H9 (cell line): Measurements from ENCODE around the gene BNIP1. TPM values are rescaled to one million over a fixed set of nuclear protein-coding genes. Genes with fewer than 3 reads are reported as not detected.

Experiments
- DNase-seq: peaks from one replicate; pipeline ENCODE4 v3.0.0-alpha.2; 2017
- H2AFZ ChIP-seq: one replicate; pipeline ENCODE4 v1.6.1; 2013; ENCODE audit warnings: mild to moderate bottlenecking, low read length, control low read depth, moderate library complexity
- H2AK5ac ChIP-seq: 2 replicates; pipeline ENCODE4 v1.6.1; 2013; ENCODE audit warnings: low read length, control low read depth, mixed read lengths; ENCODE audit not compliant: insufficient read length
- H2BK120ac ChIP-seq: one replicate; pipeline ENCODE4 v1.6.1; 2013; ENCODE audit warnings: low read depth, mild to moderate bottlenecking, low read length, control low read depth, inconsistent platforms; ENCODE audit not compliant: poor library complexity, severe bottlenecking
- H2BK12ac ChIP-seq: 2 replicates; pipeline ENCODE4 v1.6.1; 2013; ENCODE audit warnings: low read length, control low read depth, mixed read lengths, low read depth; ENCODE audit not compliant: insufficient read length
- H2BK15ac ChIP-seq: 2 replicates; pipeline ENCODE4 v1.6.1; 2013; ENCODE audit warnings: low read depth, low read length, control low read depth
- H2BK20ac ChIP-seq: one replicate; pipeline ENCODE4 v1.6.1; 2013; ENCODE audit warnings: low read depth, mild to moderate bottlenecking, low read length, control low read depth, inconsistent platforms; ENCODE audit not compliant: poor library complexity, severe bottlenecking
- H2BK5ac ChIP-seq: 2 replicates; pipeline ENCODE4 v1.6.1; 2013; ENCODE audit warnings: low read length, control low read depth, mixed read lengths; ENCODE audit not compliant: insufficient read length
- H3K14ac ChIP-seq: 2 replicates; pipeline ENCODE4 v1.6.1; 2013; ENCODE audit warnings: low read length, control low read depth; ENCODE audit not compliant: insufficient read depth
- H3K18ac ChIP-seq: 2 replicates; pipeline ENCODE4 v1.6.1; 2013; ENCODE audit warnings: low read depth, mild to moderate bottlenecking, mixed read lengths, low read length, control low read depth; ENCODE audit not compliant: insufficient read length
- H3K23ac ChIP-seq: 2 replicates; pipeline ENCODE4 v1.6.1; 2013; ENCODE audit warnings: low read length, control low read depth, mixed read lengths, low read depth; ENCODE audit not compliant: insufficient read length
- H3K23me2 ChIP-seq: 2 replicates; pipeline ENCODE4 v1.6.1; 2013; ENCODE audit warnings: low read depth, mild to moderate bottlenecking, mixed read lengths, low read length, control low read depth; ENCODE audit not compliant: insufficient read length, poor library complexity, severe bottlenecking
- H3K27ac ChIP-seq: 2 replicates; pipeline ENCODE4 v1.5.1; 2013; ENCODE audit warnings: low read length, control low read depth, mixed read lengths, low read depth; ENCODE audit not compliant: insufficient read length
- H3K27me3 ChIP-seq: 2 replicates; pipeline ENCODE4 v1.6.1; 2013; ENCODE audit warnings: low read length, control low read depth, inconsistent platforms; ENCODE audit not compliant: insufficient read depth
- H3K4ac ChIP-seq: 2 replicates; pipeline ENCODE4 v1.6.1; 2013; ENCODE audit warnings: low read depth, mild to moderate bottlenecking, control low read depth, inconsistent platforms, low read length, moderate library complexity
- H3K4me1 ChIP-seq: 2 replicates; pipeline ENCODE4 v1.6.1; 2013; ENCODE audit warnings: low read length, control low read depth, inconsistent platforms; ENCODE audit not compliant: insufficient read depth
- H3K4me2 ChIP-seq: 2 replicates; pipeline ENCODE4 v1.6.1; 2013; ENCODE audit warnings: low read length, control low read depth, mixed read lengths; ENCODE audit not compliant: insufficient read length, insufficient read depth
- H3K56ac ChIP-seq: 2 replicates; pipeline ENCODE4 v1.6.1; 2013; ENCODE audit warnings: low read depth, mild to moderate bottlenecking, mixed read lengths, low read length, control low read depth; ENCODE audit not compliant: insufficient read length
- H3K79me1 ChIP-seq: 2 replicates; pipeline ENCODE4 v1.6.1; 2013; ENCODE audit warnings: low read depth, mild to moderate bottlenecking, moderate library complexity, low read length, control low read depth, inconsistent platforms; ENCODE audit not compliant: insufficient read depth, poor library complexity, severe bottlenecking
- H3K79me2 ChIP-seq: 2 replicates; pipeline ENCODE4 v1.6.1; 2013; ENCODE audit warnings: low read length, control low read depth, inconsistent platforms; ENCODE audit not compliant: insufficient read depth
- H3K9ac ChIP-seq: 2 replicates; pipeline ENCODE4 v1.6.1; 2013; ENCODE audit warnings: low read length, control low read depth, mixed read lengths; ENCODE audit not compliant: insufficient read length; ENCODE audit errors: extremely low read depth
- H3K9me3 ChIP-seq: one replicate; pipeline ENCODE4 v1.6.1; 2013; ENCODE audit warnings: low read depth, low read length, inconsistent platforms; ENCODE audit not compliant: control insufficient read depth
- H3T11ph ChIP-seq: one replicate; pipeline ENCODE4 v1.6.1; 2013; ENCODE audit warnings: mild to moderate bottlenecking, low read length, control low read depth, inconsistent platforms
- H4K20me1 ChIP-seq: one replicate; pipeline ENCODE4 v1.6.1; 2013; ENCODE audit not compliant: control insufficient read depth, insufficient read length, insufficient read depth
- H4K5ac ChIP-seq: 2 replicates; pipeline ENCODE4 v1.6.1; 2013; ENCODE audit warnings: low read depth, mild to moderate bottlenecking, mixed read lengths, low read length, control low read depth; ENCODE audit not compliant: insufficient read length
- H4K8ac ChIP-seq: replicated peaks from 2 replicates; pipeline ENCODE4 v1.6.1; 2013; ENCODE audit warnings: low read length, control low read depth, mixed read lengths, low read depth; ENCODE audit not compliant: insufficient read length
- H4K91ac ChIP-seq: 2 replicates; pipeline ENCODE4 v1.6.1; 2013; ENCODE audit warnings: low read depth, mild to moderate bottlenecking, moderate library complexity, mixed read lengths, low read length, control low read depth; ENCODE audit not compliant: insufficient read length
- H3K27ac Mint-ChIP-seq, 3 experiments: 2 replicates in 2 of 3; 3 replicates in 1 of 3; pipeline ENCODE4 v1.8.0; 2020 to 2021; ENCODE audit warnings: mixed read lengths in 3 of 3, mild to moderate bottlenecking in 1 of 3, moderate library complexity in 1 of 3
- H3K27me3 Mint-ChIP-seq: 2 replicates; pipeline ENCODE4 v1.8.0; 2021; ENCODE audit warnings: low read depth, mild to moderate bottlenecking, moderate library complexity, mixed read lengths
- H3K36me3 Mint-ChIP-seq, 3 experiments: 2 replicates in 2 of 3; 3 replicates in 1 of 3; pipeline ENCODE4 v1.8.0; 2020 to 2021; ENCODE audit warnings: low read depth in 3 of 3, mixed read lengths in 3 of 3; ENCODE audit not compliant: insufficient read depth in 1 of 3
- H3K4me1 Mint-ChIP-seq, 2 experiments: 2 replicates each; pipeline ENCODE4 v1.8.0; 2020; ENCODE audit warnings: mixed read lengths in 2 of 2
- H3K4me3 Mint-ChIP-seq, 2 experiments: 2 replicates in 1 of 2; 3 replicates in 1 of 2; pipeline ENCODE4 v1.8.0; 2020 to 2021; ENCODE audit warnings: mild to moderate bottlenecking in 2 of 2, mixed read lengths in 2 of 2, moderate library complexity in 1 of 2
- H3K9me3 Mint-ChIP-seq, 2 experiments: 2 replicates in 1 of 2; 3 replicates in 1 of 2; pipeline ENCODE4 v1.8.0; 2020; ENCODE audit warnings: mild to moderate bottlenecking in 2 of 2, mixed read lengths in 2 of 2, moderate library complexity in 1 of 2
- CTCF ChIP-seq: fragments of 200-600 bp; sonication (generic); conservative IDR thresholded peaks from 3 replicates; pipeline ENCODE4 v1.8.0; 2021; ENCODE audit warnings: antibody characterized with exemption, mild to moderate bottlenecking
- WGBS: extraction: QIAGEN DNeasy Blood & Tissue Kit; methylation state at CpG from one replicate; pipeline ENCODE4 v1.1.7; 2013; ENCODE audit warnings: missing lambda C conversion rate, low lambda C conversion rate, mixed read lengths; ENCODE audit not compliant: insufficient read length; ENCODE audit errors: extremely low coverage; 5-methylcytosine and 5-hydroxymethylcytosine counted together
- total RNA-seq: library from RNA; stranded (reverse); gene quantifications from 2 replicates; pipeline ENCODE4 v1.2.1, GENCODE V29; 2021

The BNIP1 gene
- total RNA-seq, 1 experiment from 2014 or later = 8.8 TPM

GRCh38 chr5:173119719-173120118 lies 24.6 kb upstream of the BNIP1 start:
- no peak overlapping the region for H3K27ac ChIP-seq
- no peaks in the 10 kb centered on the region for H4K20me1 ChIP-seq
- no peak overlapping the region for H3T11ph ChIP-seq
- H2AFZ ChIP-seq = no peak overlapping the region
- no peak overlapping the region for H3K14ac ChIP-seq
- H4K91ac ChIP-seq = no peak overlapping the region
- TF ChIP-seq CTCF = no peak
- Mint-ChIP-seq H3K36me3 (no peaks in the 10 kb centered on the region), H3K27ac (no peak overlapping the region), H3K9me3 (peaks cover 2 to 6% of the 10 kb centered on the region in 2 experiments; a peak in 3 of 5 replicates), H3K27me3 (no peaks in the 10 kb centered on the region), H3K4me1 (peaks cover 0 to under 1% of the 10 kb centered on the region in 2 experiments; a peak in 1 of 4 replicates), H3K4me3 (no peak overlapping the region)
- no peaks in the 10 kb centered on the region for H3K9me3 ChIP-seq
- H3K4me2 ChIP-seq = no peak overlapping the region
- no peak overlapping the region for H3K4ac ChIP-seq
- no peak for DNase-seq
- no peak overlapping the region for H2BK20ac ChIP-seq
- H2AK5ac ChIP-seq = no peak overlapping the region
- H3K56ac ChIP-seq = no peak overlapping the region
- no peak overlapping the region for H2BK120ac ChIP-seq
- H4K8ac ChIP-seq = no peak overlapping the region
- H3K79me2 ChIP-seq = no peaks in the 10 kb centered on the region
- H3K9ac ChIP-seq = no peak overlapping the region
- no peak overlapping the region for H4K5ac ChIP-seq
- H3K79me1 ChIP-seq = no peaks in the 10 kb centered on the region
- no peak overlapping the region for H2BK15ac ChIP-seq
- WGBS = no CpG with 5 or more reads among the region's 1 CpG
- no peaks in the 10 kb centered on the region for H3K4me1 ChIP-seq
- no peaks in the 10 kb centered on the region for H3K23me2 ChIP-seq
- H3K23ac ChIP-seq = no peak overlapping the region
- no peaks in the 10 kb centered on the region for H3K27me3 ChIP-seq
- no peak overlapping the region for H3K18ac ChIP-seq
- no peak overlapping the region for H2BK5ac ChIP-seq
- no peak overlapping the region for H2BK12ac ChIP-seq
